Neural cell (in vitro differentiated cells): ENCODE measurements around the gene CEP89.

Experiments
- EZH2 ChIP-seq: fragments of 200-600, 300-800 bp; shearing (Covaris generic), sonication (generic); IDR thresholded peaks from 2 replicates; pipeline ENCODE4 v1.6.1; 2014; ENCODE audit warnings: antibody characterized with exemption, low read length, borderline replicate concordance, mild to moderate bottlenecking; ENCODE audit not compliant: insufficient read depth, poor library complexity, severe bottlenecking
- POLR2AphosphoS5 ChIP-seq: IDR thresholded peaks from 2 replicates; pipeline ENCODE4 v1.6.1; 2012
- TAF1 ChIP-seq: IDR thresholded peaks from 2 replicates; pipeline ENCODE4 v1.6.1; 2012; ENCODE audit warnings: low read depth
- TF ChIP-seq, protein P1 (sequence below): fragments of 450-650 bp; IDR thresholded peaks from 2 replicates; pipeline ENCODE4 v1.5.1; 2014; ENCODE audit warnings: antibody characterized with exemption, mild to moderate bottlenecking, moderate library complexity; ENCODE audit not compliant: poor library complexity, severe bottlenecking
- TF ChIP-seq, protein P2 (sequence below): IDR thresholded peaks from 2 replicates; pipeline ENCODE4 v1.6.1; 2012; ENCODE audit warnings: borderline replicate concordance

- TF ChIP-seq TAF1 (no peak), POLR2AphosphoS5 (peak; percentile 63), EZH2 (no peak)
- TF ChIP-seq, protein P1, sequence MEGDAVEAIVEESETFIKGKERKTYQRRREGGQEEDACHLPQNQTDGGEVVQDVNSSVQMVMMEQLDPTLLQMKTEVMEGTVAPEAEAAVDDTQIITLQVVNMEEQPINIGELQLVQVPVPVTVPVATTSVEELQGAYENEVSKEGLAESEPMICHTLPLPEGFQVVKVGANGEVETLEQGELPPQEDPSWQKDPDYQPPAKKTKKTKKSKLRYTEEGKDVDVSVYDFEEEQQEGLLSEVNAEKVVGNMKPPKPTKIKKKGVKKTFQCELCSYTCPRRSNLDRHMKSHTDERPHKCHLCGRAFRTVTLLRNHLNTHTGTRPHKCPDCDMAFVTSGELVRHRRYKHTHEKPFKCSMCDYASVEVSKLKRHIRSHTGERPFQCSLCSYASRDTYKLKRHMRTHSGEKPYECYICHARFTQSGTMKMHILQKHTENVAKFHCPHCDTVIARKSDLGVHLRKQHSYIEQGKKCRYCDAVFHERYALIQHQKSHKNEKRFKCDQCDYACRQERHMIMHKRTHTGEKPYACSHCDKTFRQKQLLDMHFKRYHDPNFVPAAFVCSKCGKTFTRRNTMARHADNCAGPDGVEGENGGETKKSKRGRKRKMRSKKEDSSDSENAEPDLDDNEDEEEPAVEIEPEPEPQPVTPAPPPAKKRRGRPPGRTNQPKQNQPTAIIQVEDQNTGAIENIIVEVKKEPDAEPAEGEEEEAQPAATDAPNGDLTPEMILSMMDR: peak; percentile 51
- TF ChIP-seq, protein P2, sequence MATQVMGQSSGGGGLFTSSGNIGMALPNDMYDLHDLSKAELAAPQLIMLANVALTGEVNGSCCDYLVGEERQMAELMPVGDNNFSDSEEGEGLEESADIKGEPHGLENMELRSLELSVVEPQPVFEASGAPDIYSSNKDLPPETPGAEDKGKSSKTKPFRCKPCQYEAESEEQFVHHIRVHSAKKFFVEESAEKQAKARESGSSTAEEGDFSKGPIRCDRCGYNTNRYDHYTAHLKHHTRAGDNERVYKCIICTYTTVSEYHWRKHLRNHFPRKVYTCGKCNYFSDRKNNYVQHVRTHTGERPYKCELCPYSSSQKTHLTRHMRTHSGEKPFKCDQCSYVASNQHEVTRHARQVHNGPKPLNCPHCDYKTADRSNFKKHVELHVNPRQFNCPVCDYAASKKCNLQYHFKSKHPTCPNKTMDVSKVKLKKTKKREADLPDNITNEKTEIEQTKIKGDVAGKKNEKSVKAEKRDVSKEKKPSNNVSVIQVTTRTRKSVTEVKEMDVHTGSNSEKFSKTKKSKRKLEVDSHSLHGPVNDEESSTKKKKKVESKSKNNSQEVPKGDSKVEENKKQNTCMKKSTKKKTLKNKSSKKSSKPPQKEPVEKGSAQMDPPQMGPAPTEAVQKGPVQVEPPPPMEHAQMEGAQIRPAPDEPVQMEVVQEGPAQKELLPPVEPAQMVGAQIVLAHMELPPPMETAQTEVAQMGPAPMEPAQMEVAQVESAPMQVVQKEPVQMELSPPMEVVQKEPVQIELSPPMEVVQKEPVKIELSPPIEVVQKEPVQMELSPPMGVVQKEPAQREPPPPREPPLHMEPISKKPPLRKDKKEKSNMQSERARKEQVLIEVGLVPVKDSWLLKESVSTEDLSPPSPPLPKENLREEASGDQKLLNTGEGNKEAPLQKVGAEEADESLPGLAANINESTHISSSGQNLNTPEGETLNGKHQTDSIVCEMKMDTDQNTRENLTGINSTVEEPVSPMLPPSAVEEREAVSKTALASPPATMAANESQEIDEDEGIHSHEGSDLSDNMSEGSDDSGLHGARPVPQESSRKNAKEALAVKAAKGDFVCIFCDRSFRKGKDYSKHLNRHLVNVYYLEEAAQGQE: no peak
These were observed at the start of gene CEP89, which contains the start of gene FAAP24 for GRCh38 chr19:32971715-32972540.
